Measurements from ENCODE around the gene VAMP1. TPM values are rescaled to one million over a fixed set of nuclear protein-coding genes. Genes with fewer than 3 reads are reported as not detected.

Gene VAMP1
- total and polyA plus RNA-seq, 2 donors (not counting 3 experiments of a cell fraction or from before 2014, with no cell fraction given): 7.0 to 9.0 TPM

DNA sequence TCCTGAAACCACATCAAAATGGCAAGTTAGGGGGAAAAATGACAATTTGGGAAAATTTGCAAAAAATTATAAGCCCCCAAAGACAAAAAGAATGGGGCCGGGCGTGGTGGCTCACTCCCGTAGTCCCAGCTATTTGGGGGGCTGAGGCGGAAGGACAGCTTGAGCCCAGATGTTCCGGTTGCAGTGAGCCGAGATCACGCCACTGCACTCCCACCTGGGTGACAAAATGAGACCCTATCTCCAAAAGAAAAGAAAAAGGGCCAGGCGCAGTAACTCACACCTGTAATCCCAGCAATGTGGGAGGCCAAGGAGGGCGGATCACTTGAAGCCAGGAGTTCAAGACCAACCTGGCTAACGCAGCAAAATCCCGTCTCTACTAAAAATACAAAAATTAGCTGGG is 2.0 kb upstream of the VAMP1 start:
- ChIA-PET POLR2A (no interaction called here), CTCF (interaction anchor here (5.2 kb wide), 1 partner anchor 66 kb away, joined by 33 read pairs; no protein-coding TSS in a partner anchor)
- H3K9me1 ChIP-seq (replicated peaks; ENCODE audit: control insufficient read depth, extremely low read depth, insufficient read depth, low read length): no peaks in the 10 kb centered on the region
- no peak overlapping the region for H3K4me3 ChIP-seq (replicated peaks in 1 of 3; ENCODE audit: insufficient read depth in 1 of 3, low read depth in 1 of 3, low read length in 3 of 3)
- peaks cover 16% of the 10 kb centered on the region for H3K4me1 ChIP-seq (ENCODE audit: control insufficient read depth, extremely low read depth, insufficient read depth, low read length)
- no peak overlapping the region for H2AFZ ChIP-seq (ENCODE audit: low read depth, low read length)
- DNase-seq (ENCODE audit: low read depth, low spot score) (no peak), FAIRE-seq (no peak)
- no TSS peak for BruUV-seq (replicated peaks)
- H3K27ac ChIP-seq (ENCODE audit: insufficient read depth, low read depth, low read length): no peak overlapping the region
- dilution Hi-C loops (cut with MboI; ENCODE audit: extremely low pct_ligation_motif_present, low sequenced_read_pairs) (no loop called here), intact Hi-C loops (cut with micrococcal nuclease) (no loop called here)
- H3K36me3 ChIP-seq (ENCODE audit: control insufficient read depth in 2 of 2, extremely low read depth in 1 of 2, insufficient read depth in 2 of 2, low read length in 2 of 2): no peaks in the 10 kb centered on the region
- H3K9ac ChIP-seq (replicated peaks; ENCODE audit: extremely low read depth, insufficient read depth, low read length): no peak overlapping the region
- no peaks in the 10 kb centered on the region for H4K20me1 ChIP-seq (replicated peaks; ENCODE audit: control insufficient read depth, extremely low read depth, insufficient read depth, low read length)
- no peak overlapping the region for H3K4me2 ChIP-seq (ENCODE audit: insufficient read depth, low read length)
- peaks cover 2% of the 10 kb centered on the region for H3K79me2 ChIP-seq (ENCODE audit: control insufficient read depth, insufficient read depth, low read length)
- H3K27me3 ChIP-seq (ENCODE audit: control insufficient read depth in 2 of 2, insufficient read depth in 2 of 2, low read length in 2 of 2): peaks cover 1 to 5% of the 10 kb centered on the region in 2 experiments
- H3K9me3 ChIP-seq (replicated peaks; ENCODE audit: control insufficient read depth, insufficient read depth, low read length): no peaks in the 10 kb centered on the region
- TF ChIP-seq MYC (IDR thresholded peaks at IDR 0.05; ENCODE audit: low read depth, low read length): no peak
- TF ChIP-seq EZH2 (IDR thresholded peaks at IDR 0.05; ENCODE audit: borderline replicate concordance, low read depth, low read length, severe bottlenecking): no peak
- no peak for TF ChIP-seq POLR2AphosphoS5 (IDR thresholded peaks at IDR 0.05; ENCODE audit: insufficient read depth, low read depth, low read length)
- TF ChIP-seq JUN (IDR thresholded peaks at IDR 0.05; ENCODE audit: borderline replicate concordance, insufficient read depth, insufficient read length, low read depth): no peak

DNA sequence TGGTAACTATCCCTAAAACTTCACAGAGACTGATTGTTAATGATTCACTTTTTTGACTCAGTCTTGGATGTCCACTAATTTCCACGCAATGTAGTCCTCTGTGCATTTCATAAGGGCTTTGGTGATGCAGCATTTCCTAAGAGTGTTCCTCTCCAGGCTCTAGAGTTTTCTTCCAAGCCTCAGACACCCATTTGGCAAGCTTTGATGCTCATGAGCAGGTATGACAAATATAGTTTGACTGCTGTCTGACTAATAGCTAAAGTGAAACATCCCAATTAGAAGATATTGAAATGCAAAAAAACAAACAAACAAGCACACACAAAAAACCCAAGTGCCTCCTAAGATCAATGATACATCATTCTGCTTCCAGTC is 1.5 kb upstream of the VAMP1 start:
- POLR2A ChIA-PET: no interaction called here
- intact Hi-C loops (cut with micrococcal nuclease): loop anchor here (1.0 to 2.0 kb wide), 2 partner anchors 63 to 149 kb away; no protein-coding TSS in a partner anchor

More for the DNA sequence above, 1.5 kb upstream of the VAMP1 start:
- Histone ChIP-seq H3K27me3 (ENCODE audit: control insufficient read depth in 2 of 2, insufficient read depth in 2 of 2, low read length in 2 of 2) (peaks cover 1 to 5% of the 10 kb centered on the region in 2 experiments), H3K79me2 (ENCODE audit: control insufficient read depth, insufficient read depth, low read length) (peaks cover 2% of the 10 kb centered on the region), H3K4me1 (ENCODE audit: control insufficient read depth, extremely low read depth, insufficient read depth, low read length) (peaks cover 16% of the 10 kb centered on the region), H4K20me1 (replicated peaks; ENCODE audit: control insufficient read depth, extremely low read depth, insufficient read depth, low read length) (no peaks in the 10 kb centered on the region), H3K9me1 (replicated peaks; ENCODE audit: control insufficient read depth, extremely low read depth, insufficient read depth, low read length) (no peaks in the 10 kb centered on the region), H3K27ac (ENCODE audit: insufficient read depth, low read depth, low read length) (no peak overlapping the region), H2AFZ (ENCODE audit: low read depth, low read length) (no peak overlapping the region), H3K9ac (replicated peaks; ENCODE audit: extremely low read depth, insufficient read depth, low read length) (no peak overlapping the region), H3K4me3 (replicated peaks in 1 of 3; ENCODE audit: insufficient read depth in 1 of 3, low read depth in 1 of 3, low read length in 3 of 3) (no peak overlapping the region), H3K9me3 (replicated peaks; ENCODE audit: control insufficient read depth, insufficient read depth, low read length) (no peaks in the 10 kb centered on the region), H3K4me2 (ENCODE audit: insufficient read depth, low read length) (no peak overlapping the region), H3K36me3 (ENCODE audit: control insufficient read depth in 2 of 2, extremely low read depth in 1 of 2, insufficient read depth in 2 of 2, low read length in 2 of 2) (no peaks in the 10 kb centered on the region)
- TF ChIP-seq JUN (IDR thresholded peaks at IDR 0.05; ENCODE audit: borderline replicate concordance, insufficient read depth, insufficient read length, low read depth) (no peak), EZH2 (IDR thresholded peaks at IDR 0.05; ENCODE audit: borderline replicate concordance, low read depth, low read length, severe bottlenecking) (no peak), POLR2A (IDR thresholded peaks at IDR 0.05; ENCODE audit: low read depth, low read length) (no peak)
- TF ChIP-seq, protein P1, sequence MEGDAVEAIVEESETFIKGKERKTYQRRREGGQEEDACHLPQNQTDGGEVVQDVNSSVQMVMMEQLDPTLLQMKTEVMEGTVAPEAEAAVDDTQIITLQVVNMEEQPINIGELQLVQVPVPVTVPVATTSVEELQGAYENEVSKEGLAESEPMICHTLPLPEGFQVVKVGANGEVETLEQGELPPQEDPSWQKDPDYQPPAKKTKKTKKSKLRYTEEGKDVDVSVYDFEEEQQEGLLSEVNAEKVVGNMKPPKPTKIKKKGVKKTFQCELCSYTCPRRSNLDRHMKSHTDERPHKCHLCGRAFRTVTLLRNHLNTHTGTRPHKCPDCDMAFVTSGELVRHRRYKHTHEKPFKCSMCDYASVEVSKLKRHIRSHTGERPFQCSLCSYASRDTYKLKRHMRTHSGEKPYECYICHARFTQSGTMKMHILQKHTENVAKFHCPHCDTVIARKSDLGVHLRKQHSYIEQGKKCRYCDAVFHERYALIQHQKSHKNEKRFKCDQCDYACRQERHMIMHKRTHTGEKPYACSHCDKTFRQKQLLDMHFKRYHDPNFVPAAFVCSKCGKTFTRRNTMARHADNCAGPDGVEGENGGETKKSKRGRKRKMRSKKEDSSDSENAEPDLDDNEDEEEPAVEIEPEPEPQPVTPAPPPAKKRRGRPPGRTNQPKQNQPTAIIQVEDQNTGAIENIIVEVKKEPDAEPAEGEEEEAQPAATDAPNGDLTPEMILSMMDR (IDR thresholded peaks at IDR 0.05; ENCODE audit: extremely low read depth in 1 of 2, insufficient read depth in 1 of 2, low read depth in 1 of 2, low read length in 2 of 2): no peak
- dilution Hi-C loops (cut with MboI; ENCODE audit: extremely low pct_ligation_motif_present, low sequenced_read_pairs): no loop called here
- FAIRE-seq (no peak), DNase-seq (ENCODE audit: low read depth, low spot score) (no peak)
- BruUV-seq (replicated peaks): no TSS peak
- CTCF ChIA-PET: interaction anchor here (5.2 kb wide), 1 partner anchor 67 kb away, joined by 33 read pairs; no protein-coding TSS in a partner anchor

Data from endothelial cell of umbilical vein (primary cell).